DOHH2 (cell line): ENCODE measurements around the gene PLXNC1.

Source experiments
- H3F3A ChIP-seq: fragments of 200-600 bp; sonication (generic), shearing (Covaris generic); 2 replicates; pipeline ENCODE4 v1.6.0; 2016; ENCODE audit warnings: antibody characterized with exemption, mild to moderate bottlenecking; ENCODE audit not compliant: control insufficient read depth, insufficient read depth
- H3K27ac ChIP-seq: fragments of 200-600 bp; sonication (generic); 2 replicates; pipeline ENCODE4 v1.5.1; 2014; ENCODE audit warnings: low read depth, mild to moderate bottlenecking, low read length, moderate library complexity
- H3K27me3 ChIP-seq: fragments of 200-600 bp; sonication (generic); 2 replicates; pipeline ENCODE4 v1.6.1; 2014; ENCODE audit warnings: mild to moderate bottlenecking, low read length, mixed read lengths; ENCODE audit not compliant: control insufficient read depth
- H3K36me3 ChIP-seq: fragments of 200-600 bp; sonication (generic); 2 replicates; pipeline ENCODE4 v1.6.1; 2014; ENCODE audit warnings: mild to moderate bottlenecking, low read length, moderate library complexity, mixed read lengths; ENCODE audit not compliant: control insufficient read depth
- H3K4me1 ChIP-seq: fragments of 200-600 bp; sonication (generic); 2 replicates; pipeline ENCODE4 v1.6.1; 2014; ENCODE audit warnings: mild to moderate bottlenecking, low read length, mixed read lengths; ENCODE audit not compliant: control insufficient read depth
- H3K4me2 ChIP-seq: fragments of 200-600 bp; sonication (generic); 2 replicates; pipeline ENCODE4 v1.6.0; 2014; ENCODE audit warnings: mild to moderate bottlenecking, low read length, moderate library complexity
- H3K4me3 ChIP-seq: fragments of 200-600 bp; sonication (generic); 2 replicates; pipeline ENCODE4 v1.5.1; 2014; ENCODE audit warnings: mild to moderate bottlenecking, low read length, mixed read lengths
- H3K79me2 ChIP-seq: fragments of 200-600 bp; sonication (generic); 2 replicates; pipeline ENCODE4 v1.6.1; 2014; ENCODE audit warnings: mild to moderate bottlenecking, low read length, mixed read lengths; ENCODE audit not compliant: control insufficient read depth
- H3K9me2 ChIP-seq: fragments of 200-600 bp; sonication (generic); replicated peaks from 2 replicates; pipeline ENCODE4 v1.6.1; 2014; ENCODE audit warnings: mild to moderate bottlenecking, low read length, mixed read lengths; ENCODE audit not compliant: control insufficient read depth
- H3K9me3 ChIP-seq: fragments of 200-600 bp; sonication (generic); 2 replicates; pipeline ENCODE4 v1.6.1; 2014; ENCODE audit warnings: antibody characterized with exemption, low read length, mixed read lengths; ENCODE audit not compliant: control insufficient read depth, insufficient read depth
- H4K20me1 ChIP-seq: fragments of 200-600 bp; sonication (generic); 2 replicates; pipeline ENCODE4 v1.6.0; 2014; ENCODE audit warnings: low read depth, mild to moderate bottlenecking, antibody characterized with exemption, low read length, moderate library complexity; ENCODE audit not compliant: control insufficient read depth, insufficient read depth
- EZH2phosphoT487 ChIP-seq: fragments of 200-600 bp; sonication (generic); IDR thresholded peaks from 2 replicates; pipeline ENCODE4 v1.6.1; 2017; ENCODE audit warnings: borderline replicate concordance, mild to moderate bottlenecking, antibody characterized with exemption, low read length, moderate library complexity, mixed read lengths
- TF ChIP-seq, protein P1 (sequence below): fragments of 200-600 bp; sonication (generic); IDR thresholded peaks from one replicate; pipeline ENCODE4 v1.5.1; 2014; ENCODE audit warnings: antibody characterized with exemption, mild to moderate bottlenecking, low read depth, low read length; ENCODE audit not compliant: poor library complexity, severe bottlenecking

The PLXNC1 gene

DNA sequence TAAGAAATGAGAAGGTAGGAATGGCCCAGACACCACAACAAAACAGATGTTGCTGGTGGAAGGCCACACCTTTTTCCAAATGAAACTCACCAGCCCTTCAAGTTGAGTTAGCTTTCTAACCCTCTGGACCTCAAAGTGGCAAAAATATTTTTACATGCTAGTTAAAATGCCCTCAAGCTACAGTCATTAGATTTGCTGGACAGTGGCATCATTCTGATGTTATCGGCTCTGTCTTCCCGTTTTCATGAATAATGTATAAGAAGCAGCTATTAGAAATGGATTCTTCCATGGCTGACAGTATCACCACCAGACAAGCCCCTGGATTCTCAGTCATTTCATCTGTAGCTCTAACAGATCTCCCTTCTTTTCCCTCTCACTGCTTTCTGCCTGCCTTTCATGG, 37.1 kb upstream of the PLXNC1 start:
- no peaks in the 10 kb centered on the region for H4K20me1 ChIP-seq
- no peak overlapping the region for H3K27ac ChIP-seq
- H3K9me3 ChIP-seq: no peaks in the 10 kb centered on the region
- no peak overlapping the region for H3K4me3 ChIP-seq
- no peaks in the 10 kb centered on the region for H3K9me2 ChIP-seq
- TF ChIP-seq EZH2phosphoT487: no peak
- TF ChIP-seq, protein P1, sequence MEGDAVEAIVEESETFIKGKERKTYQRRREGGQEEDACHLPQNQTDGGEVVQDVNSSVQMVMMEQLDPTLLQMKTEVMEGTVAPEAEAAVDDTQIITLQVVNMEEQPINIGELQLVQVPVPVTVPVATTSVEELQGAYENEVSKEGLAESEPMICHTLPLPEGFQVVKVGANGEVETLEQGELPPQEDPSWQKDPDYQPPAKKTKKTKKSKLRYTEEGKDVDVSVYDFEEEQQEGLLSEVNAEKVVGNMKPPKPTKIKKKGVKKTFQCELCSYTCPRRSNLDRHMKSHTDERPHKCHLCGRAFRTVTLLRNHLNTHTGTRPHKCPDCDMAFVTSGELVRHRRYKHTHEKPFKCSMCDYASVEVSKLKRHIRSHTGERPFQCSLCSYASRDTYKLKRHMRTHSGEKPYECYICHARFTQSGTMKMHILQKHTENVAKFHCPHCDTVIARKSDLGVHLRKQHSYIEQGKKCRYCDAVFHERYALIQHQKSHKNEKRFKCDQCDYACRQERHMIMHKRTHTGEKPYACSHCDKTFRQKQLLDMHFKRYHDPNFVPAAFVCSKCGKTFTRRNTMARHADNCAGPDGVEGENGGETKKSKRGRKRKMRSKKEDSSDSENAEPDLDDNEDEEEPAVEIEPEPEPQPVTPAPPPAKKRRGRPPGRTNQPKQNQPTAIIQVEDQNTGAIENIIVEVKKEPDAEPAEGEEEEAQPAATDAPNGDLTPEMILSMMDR: no peak
- no peaks in the 10 kb centered on the region for H3F3A ChIP-seq
- peaks cover 24% of the 10 kb centered on the region for H3K27me3 ChIP-seq
- H3K4me1 ChIP-seq: no peaks in the 10 kb centered on the region
- H3K36me3 ChIP-seq: no peaks in the 10 kb centered on the region
- H3K79me2 ChIP-seq: no peaks in the 10 kb centered on the region
- no peak overlapping the region for H3K4me2 ChIP-seq

- Histone ChIP-seq H3K4me1 (no peaks in the 10 kb centered on the region), H3K4me3 (no peak overlapping the region), H3K27ac (no peak overlapping the region), H3K4me2 (no peak overlapping the region), H3K36me3 (no peaks in the 10 kb centered on the region), H3K9me2 (no peaks in the 10 kb centered on the region), H4K20me1 (no peaks in the 10 kb centered on the region), H3F3A (no peaks in the 10 kb centered on the region), H3K9me3 (no peaks in the 10 kb centered on the region), H3K27me3 (peaks cover 21% of the 10 kb centered on the region), H3K79me2 (no peaks in the 10 kb centered on the region)
- TF ChIP-seq, protein P1: no peak
- TF ChIP-seq EZH2phosphoT487: no peak
Measured at GRCh38 chr12:94112121-94112520, 36.3 kb upstream of the PLXNC1 start.

- Histone ChIP-seq H3K4me1 (no peaks in the 10 kb centered on the region), H3K9me2 (no peaks in the 10 kb centered on the region), H3K4me2 (no peak overlapping the region)
Measured at GRCh38 chr12:94114166-94114565, 34.2 kb upstream of the PLXNC1 start.

More at GRCh38 chr12:94114166-94114565, 34.2 kb upstream of the PLXNC1 start:
- no peak for TF ChIP-seq EZH2phosphoT487
- TF ChIP-seq, protein P1: no peak
- no peak overlapping the region for H3K4me3 ChIP-seq
- no peaks in the 10 kb centered on the region for H3K9me3 ChIP-seq
- no peaks in the 10 kb centered on the region for H3K79me2 ChIP-seq
- H4K20me1 ChIP-seq: no peaks in the 10 kb centered on the region
- H3K27me3 ChIP-seq: peaks cover 14% of the 10 kb centered on the region
- H3K36me3 ChIP-seq: no peaks in the 10 kb centered on the region
- H3F3A ChIP-seq: no peaks in the 10 kb centered on the region
- no peak overlapping the region for H3K27ac ChIP-seq
